Activated CD8-positive, alpha-beta T cell treated with anti-CD3 and anti-CD28 coated beads for 36 hours (primary cell): ENCODE measurements around the gene EFCAB7. TPM values are rescaled to one million over a fixed set of nuclear protein-coding genes. Genes with fewer than 3 reads are reported as not detected.

Source experiments
- ATAC-seq: fragments of 200-7000 bp; cut with Tn5 transposase; one replicate; pipeline ENCODE4 v1.10.0; 2021; ENCODE audit warnings: mild to moderate bottlenecking, moderate library complexity
- CTCF ChIA-PET: fragments of 350-600 bp; sonication (Branson Sonifier 250); formaldehyde crosslinking; loops from one replicate; lab custom pipeline; 2021; ENCODE audit warnings: antibody characterized with exemption; lab: Charles Lee
- POLR2A ChIA-PET: fragments of 350-600 bp; sonication (Branson Sonifier 250); formaldehyde crosslinking; loops from one replicate; lab custom pipeline; 2021; ENCODE audit warnings: antibody characterized with exemption; lab: Charles Lee
- DNase-seq: peaks from one replicate; pipeline ENCODE4 v3.0.0-alpha.2; 2020
- H3K27ac Mint-ChIP-seq: one replicate; pipeline ENCODE4 v1.8.0; 2021; ENCODE audit warnings: mild to moderate bottlenecking, mixed read lengths
- H3K27me3 Mint-ChIP-seq: one replicate; pipeline ENCODE4 v1.8.0; 2021; ENCODE audit warnings: mixed read lengths
- H3K36me3 Mint-ChIP-seq: one replicate; pipeline ENCODE4 v1.8.0; 2021; ENCODE audit warnings: low read depth, mixed read lengths
- H3K4me1 Mint-ChIP-seq: one replicate; pipeline ENCODE4 v1.8.0; 2021; ENCODE audit warnings: low read depth, mixed read lengths
- H3K4me3 Mint-ChIP-seq: one replicate; pipeline ENCODE4 v1.8.0; 2021; ENCODE audit warnings: mild to moderate bottlenecking, moderate library complexity, mixed read lengths
- H3K9me3 Mint-ChIP-seq: one replicate; pipeline ENCODE4 v1.8.0; 2021; ENCODE audit warnings: mixed read lengths
- CTCF ChIP-seq: fragments of 200-600 bp; IDR thresholded peaks from one replicate; pipeline ENCODE4 v1.8.0; 2022; ENCODE audit warnings: antibody characterized with exemption, mild to moderate bottlenecking
- intact Hi-C: fragments of 100-400 bp; cut with micrococcal nuclease; formaldehyde crosslinking; loops from one replicate; pipeline ENCODE4 v1.10.0; 2022
- total RNA-seq, 2 experiments: library from RNA; stranded (reverse); gene quantifications; one replicate each; pipeline ENCODE4 v1.2.3, GENCODE V29; 2021

EFCAB7 gene
- total RNA-seq, 2 experiments from 2014 or later, result 6.1 to 6.8 TPM

- H3K9me3 Mint-ChIP-seq, result no peaks in the 10 kb centered on the region
- H3K27me3 Mint-ChIP-seq, result no peaks in the 10 kb centered on the region
- ChIA-PET POLR2A (no interaction called here), CTCF (interaction anchor here (1.1 kb wide), 1 partner anchor 518 kb away, joined by 4 read pairs; no protein-coding TSS in a partner anchor)
- no peak for ATAC-seq
- H3K4me1 Mint-ChIP-seq, result no peaks in the 10 kb centered on the region
- H3K4me3 Mint-ChIP-seq, result no peak overlapping the region
- H3K27ac Mint-ChIP-seq, result no peak overlapping the region
- intact Hi-C loops, result loop anchor here (5.0 kb wide), 1 partner anchor 629 kb away; no protein-coding TSS in a partner anchor
- H3K36me3 Mint-ChIP-seq, result no peaks in the 10 kb centered on the region
- no peak for DNase-seq
- no peak for TF ChIP-seq CTCF
Measured at GRCh38 chr1:63618011-63618410, 94.7 kb downstream of the EFCAB7 start.

- H3K27me3 Mint-ChIP-seq, result no peaks in the 10 kb centered on the region
- no peaks in the 10 kb centered on the region for H3K9me3 Mint-ChIP-seq
- H3K4me1 Mint-ChIP-seq, result no peaks in the 10 kb centered on the region
- ChIA-PET CTCF (interaction anchor here (1.1 kb wide), 1 partner anchor 627 kb away, joined by 4 read pairs; no protein-coding TSS in a partner anchor), POLR2A (no interaction called here)
- no peaks in the 10 kb centered on the region for H3K36me3 Mint-ChIP-seq
- intact Hi-C loops, result loop anchor here (5.0 kb wide), 1 partner anchor 628 kb away; no protein-coding TSS in a partner anchor
- no peak for TF ChIP-seq CTCF
- no peak overlapping the region for H3K4me3 Mint-ChIP-seq
- ATAC-seq, result no peak
- no peak for DNase-seq
- no peak overlapping the region for H3K27ac Mint-ChIP-seq
Measured at GRCh38 chr1:63619558-63619957, 96.2 kb downstream of the EFCAB7 start.

- ChIA-PET POLR2A (interaction anchor here (0.8 kb wide), 1 partner anchor 367 kb away, joined by 3 read pairs; no protein-coding TSS in a partner anchor), CTCF (interaction anchor here (1.5 kb wide), 1 partner anchor 626 kb away, joined by 7 read pairs; no protein-coding TSS in a partner anchor)
- Mint-ChIP-seq H3K27me3 (no peaks in the 10 kb centered on the region), H3K27ac (no peak overlapping the region), H3K4me1 (peaks cover 3% of the 10 kb centered on the region), H3K36me3 (no peaks in the 10 kb centered on the region), H3K9me3 (no peaks in the 10 kb centered on the region), H3K4me3 (no peak overlapping the region)
- no peak for DNase-seq
- no peak for ATAC-seq
- TF ChIP-seq CTCF, result no peak
- intact Hi-C loops, result no loop called here
Measured at GRCh38 chr1:63620671-63621070, 97.3 kb downstream of the EFCAB7 start.

GRCh38 chr1:63621075-63621474 is 97.8 kb downstream of the EFCAB7 start:
- Mint-ChIP-seq H3K36me3 (no peaks in the 10 kb centered on the region), H3K27me3 (no peaks in the 10 kb centered on the region)
- POLR2A ChIA-PET, result interaction anchor here (0.8 kb wide), 1 partner anchor 367 kb away, joined by 3 read pairs; no protein-coding TSS in a partner anchor

More at GRCh38 chr1:63621075-63621474, 97.8 kb downstream of the EFCAB7 start:
- intact Hi-C loops, result no loop called here
- no peak for TF ChIP-seq CTCF
- no peak for ATAC-seq
- CTCF ChIA-PET, result interaction anchor here (1.5 kb wide), 1 partner anchor 626 kb away, joined by 7 read pairs; no protein-coding TSS in a partner anchor
- no peaks in the 10 kb centered on the region for H3K9me3 Mint-ChIP-seq
- H3K4me3 Mint-ChIP-seq, result no peak overlapping the region
- DNase-seq, result no peak
- peaks cover 7% of the 10 kb centered on the region for H3K4me1 Mint-ChIP-seq
- no peak overlapping the region for H3K27ac Mint-ChIP-seq
